NCI-H2107 treated with DMSO at 0.1 percent for 48 hours (cell line): ENCODE measurements around the gene PRKD2.
"Not testable (repeated sequence)": the region's sequence is repeated elsewhere in the genome, so short reads cannot be mapped to it uniquely, and the experiment has no call there.

Source experiments
- DNase-seq: peaks from one replicate; lab custom pipeline; 2025; ENCODE audit not compliant: unreplicated experiment; lab: John Stamatoyannopoulos, UW

The PRKD2 gene

GRCh38 chr19:46634656-46635218 is 82.2 kb downstream of the PRKD2 start:
- DNase-seq, result peak; percentile 8

- DNase-seq, result no peak
Measured at GRCh38 chr19:46634045-46634655, 82.8 kb downstream of the PRKD2 start.

- DNase-seq, result no peak
Measured at GRCh38 chr19:46633130-46633529, 83.8 kb downstream of the PRKD2 start.

- no peak for DNase-seq
Measured at GRCh38 chr19:46631481-46631880, 85.4 kb downstream of the PRKD2 start.

- no peak for DNase-seq
Measured at GRCh38 chr19:46630586-46631205, 86.2 kb downstream of the PRKD2 start.

GRCh38 chr19:46629546-46630025 is 87.3 kb downstream of the PRKD2 start:
- DNase-seq, result no peak

GRCh38 chr19:46628970-46629369 is 87.9 kb downstream of the PRKD2 start:
- not testable (repeated sequence) for DNase-seq

- DNase-seq, result no peak
Measured at GRCh38 chr19:46626446-46626845, 90.5 kb downstream of the PRKD2 start.

GRCh38 chr19:46625731-46626130 is 91.2 kb downstream of the PRKD2 start:
- DNase-seq, result no peak

GRCh38 chr19:46624958-46625661 is 91.8 kb downstream of the PRKD2 start, which contains the start of gene PTGIR:
PTGIR (minus strand) TSS chr19:46625089; CDS start chr19:46624225, 864 bp downstream.
- DNase-seq, result no peak
